ENCODE measurements around the gene TRMT1. TPM values are rescaled to one million over a fixed set of nuclear protein-coding genes. Genes with fewer than 3 reads are reported as not detected.

Gene TRMT1
- total and polyA plus RNA-seq, 4 donors, result 14.4 to 48.2 (median 43.8) TPM

DNA sequence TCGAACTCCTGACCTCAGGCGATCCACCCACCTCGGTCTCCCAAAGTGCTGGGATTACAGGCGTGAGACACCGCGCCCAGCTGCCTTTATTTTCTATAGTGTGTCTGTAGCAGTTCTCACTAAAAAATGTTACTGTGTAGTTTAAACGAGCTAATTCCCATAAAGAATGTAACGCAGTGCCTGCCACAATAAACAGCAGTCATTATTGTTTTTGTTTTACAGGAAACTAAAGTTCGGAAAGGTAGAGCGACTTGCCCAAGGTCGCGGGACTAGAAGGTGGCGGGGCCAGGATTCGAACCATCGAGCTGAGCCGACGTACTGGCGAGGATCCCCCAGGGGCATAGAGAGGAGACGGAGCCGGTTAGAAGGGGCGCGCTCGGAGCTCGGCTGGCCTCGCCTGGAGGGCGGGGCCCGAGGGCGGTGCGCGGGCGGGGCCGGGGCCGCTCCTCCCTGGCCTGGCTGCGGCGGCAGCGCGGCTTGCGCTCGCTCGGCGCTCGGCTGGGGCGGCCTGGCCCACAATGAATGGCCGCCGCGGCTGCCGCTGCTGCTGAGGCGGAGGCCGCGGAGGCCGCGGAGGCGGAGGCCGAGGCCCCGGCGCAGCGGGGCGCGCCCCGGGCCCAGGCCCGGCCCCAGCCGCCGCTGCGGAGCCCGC lies 1.4 kb upstream of the TRMT1 start, which contains the start of gene NACC1:
NACC1 (plus strand) TSS at position 493 of the 652 bp plus-strand sequence. CDS start 16,944 bp downstream, outside the sequence.
- peak within 1 kb of the TSS; percentile 76 for H3K27ac ChIP-seq (ENCODE audit: low read depth in 1 of 2, low read length in 1 of 2)
- no peaks in the 10 kb centered on the region for H3K27me3 ChIP-seq (ENCODE audit: control insufficient read depth in 3 of 3, insufficient read depth in 3 of 3, low read length in 2 of 3)
- WGBS, 2 donors, result 2% methylated on average over 61 to 65 of the region's 65 CpGs
- H3K4me3 ChIP-seq, result peak within 1 kb of the TSS; percentile 97
- peaks cover 0 to 29% (median 9%) of the 10 kb centered on the region in 5 donors for H3K4me1 ChIP-seq (ENCODE audit: control insufficient read depth in 5 of 5, insufficient read depth in 5 of 5, low read length in 5 of 5)
- ATAC-seq (ENCODE audit: insufficient read depth, low FRiP score) (peak; percentile 88), DNase-seq (peak; percentile 89 to 94 (median 94))
- TF ChIP-seq, protein P1, sequence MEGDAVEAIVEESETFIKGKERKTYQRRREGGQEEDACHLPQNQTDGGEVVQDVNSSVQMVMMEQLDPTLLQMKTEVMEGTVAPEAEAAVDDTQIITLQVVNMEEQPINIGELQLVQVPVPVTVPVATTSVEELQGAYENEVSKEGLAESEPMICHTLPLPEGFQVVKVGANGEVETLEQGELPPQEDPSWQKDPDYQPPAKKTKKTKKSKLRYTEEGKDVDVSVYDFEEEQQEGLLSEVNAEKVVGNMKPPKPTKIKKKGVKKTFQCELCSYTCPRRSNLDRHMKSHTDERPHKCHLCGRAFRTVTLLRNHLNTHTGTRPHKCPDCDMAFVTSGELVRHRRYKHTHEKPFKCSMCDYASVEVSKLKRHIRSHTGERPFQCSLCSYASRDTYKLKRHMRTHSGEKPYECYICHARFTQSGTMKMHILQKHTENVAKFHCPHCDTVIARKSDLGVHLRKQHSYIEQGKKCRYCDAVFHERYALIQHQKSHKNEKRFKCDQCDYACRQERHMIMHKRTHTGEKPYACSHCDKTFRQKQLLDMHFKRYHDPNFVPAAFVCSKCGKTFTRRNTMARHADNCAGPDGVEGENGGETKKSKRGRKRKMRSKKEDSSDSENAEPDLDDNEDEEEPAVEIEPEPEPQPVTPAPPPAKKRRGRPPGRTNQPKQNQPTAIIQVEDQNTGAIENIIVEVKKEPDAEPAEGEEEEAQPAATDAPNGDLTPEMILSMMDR (IDR thresholded peaks at IDR 0.05; ENCODE audit: control extremely low read depth, extremely low read depth), result no peak
- peaks cover 0 to 5% (median 2%) of the 10 kb centered on the region in 4 donors for H3K36me3 ChIP-seq (ENCODE audit: control insufficient read depth in 4 of 4, insufficient read depth in 4 of 4, low read length in 4 of 4)
- H3K9me3 ChIP-seq (ENCODE audit: control insufficient read depth in 4 of 4, insufficient read depth in 3 of 4, low read length in 3 of 4), result no peaks in the 10 kb centered on the region
- H3K9ac ChIP-seq (ENCODE audit: insufficient read depth in 1 of 2, low read length in 2 of 2), result peak within 1 kb of the TSS in 1 of 2 donors; percentile 75

GRCh38 chr19:13117176-13117771 lies 734 bp upstream of the TRMT1 start:
- no peaks in the 10 kb centered on the region for H3K9me3 ChIP-seq (ENCODE audit: control insufficient read depth in 4 of 4, insufficient read depth in 3 of 4, low read length in 3 of 4)
- WGBS, 2 donors, result 11 to 13% methylated on average over 19 to 20 of the region's 20 CpGs
- peak overlapping the region in 1 of 2 donors; percentile 75 for H3K9ac ChIP-seq (ENCODE audit: insufficient read depth in 1 of 2, low read length in 2 of 2)
- H3K27me3 ChIP-seq (ENCODE audit: control insufficient read depth in 3 of 3, insufficient read depth in 3 of 3, low read length in 2 of 3), result no peaks in the 10 kb centered on the region
- peaks cover 0 to 29% (median 9%) of the 10 kb centered on the region in 5 donors for H3K4me1 ChIP-seq (ENCODE audit: control insufficient read depth in 5 of 5, insufficient read depth in 5 of 5, low read length in 5 of 5)
- H3K27ac ChIP-seq (ENCODE audit: low read depth in 1 of 2, low read length in 1 of 2), result peak overlapping the region; percentile 55 to 65
- peak in 1 of 3 donors; percentile 13 for DNase-seq
- TF ChIP-seq, protein P1 (IDR thresholded peaks at IDR 0.05; ENCODE audit: control extremely low read depth, extremely low read depth), result no peak
- H3K36me3 ChIP-seq (ENCODE audit: control insufficient read depth in 4 of 4, insufficient read depth in 4 of 4, low read length in 4 of 4), result peaks cover 0 to 10% (median 6%) of the 10 kb centered on the region in 4 donors
- H3K4me3 ChIP-seq, result peak overlapping the region; percentile 9
- ATAC-seq (ENCODE audit: insufficient read depth, low FRiP score), result no peak

DNA sequence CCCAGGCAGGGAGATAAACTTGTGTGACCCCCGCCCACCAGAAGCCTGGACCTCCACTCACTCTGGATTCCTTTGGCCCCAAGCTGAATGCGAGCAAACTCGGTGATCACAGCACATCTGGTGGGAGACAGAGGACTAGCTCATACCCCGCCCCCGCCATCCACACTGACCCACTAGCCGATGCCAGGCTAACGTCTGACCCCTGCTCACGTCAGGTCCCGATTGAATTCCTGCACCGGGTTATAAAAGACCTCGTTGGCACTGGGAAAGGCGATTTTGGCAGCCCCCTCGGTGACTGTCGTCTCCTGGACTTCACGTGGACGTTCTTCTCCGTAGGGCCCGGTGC lies 631 bp downstream of the TRMT1 start:
- no peak for ATAC-seq (ENCODE audit: insufficient read depth, low FRiP score)
- 3 to 4% methylated on average over 18 of the region's 18 CpGs for WGBS, 2 donors
- H3K9ac ChIP-seq (ENCODE audit: insufficient read depth in 1 of 2, low read length in 2 of 2), result peak overlapping the region in 1 of 2 donors; percentile 67
- no peaks in the 10 kb centered on the region for H3K27me3 ChIP-seq (ENCODE audit: control insufficient read depth in 3 of 3, insufficient read depth in 3 of 3, low read length in 2 of 3)
- peaks cover 0 to 7% (median 6%) of the 10 kb centered on the region in 4 donors for H3K36me3 ChIP-seq (ENCODE audit: control insufficient read depth in 4 of 4, insufficient read depth in 4 of 4, low read length in 4 of 4)
- peak overlapping the region in 1 of 2 donors; percentile 62 for H3K27ac ChIP-seq (ENCODE audit: low read depth in 1 of 2, low read length in 1 of 2)
- H3K9me3 ChIP-seq (ENCODE audit: control insufficient read depth in 4 of 4, insufficient read depth in 3 of 4, low read length in 3 of 4), result no peaks in the 10 kb centered on the region
- H3K4me1 ChIP-seq (ENCODE audit: control insufficient read depth in 5 of 5, insufficient read depth in 5 of 5, low read length in 5 of 5), result peaks cover 0 to 29% (median 9%) of the 10 kb centered on the region in 5 donors
- DNase-seq, result no peak
- TF ChIP-seq, protein P1 (IDR thresholded peaks at IDR 0.05; ENCODE audit: control extremely low read depth, extremely low read depth), result no peak
- H3K4me3 ChIP-seq, result peak overlapping the region; percentile 93
